Stimulated activated CD8-positive, alpha-beta memory T cell treated with anti-CD3 and anti-CD28 coated beads, Interleukin-15, amount 100 ng/mL, for 48 hours (primary cell): ENCODE results near the gene SNX1.
"Not testable (repeated sequence)": the region's sequence is repeated elsewhere in the genome, so short reads cannot be mapped to it uniquely, and the experiment has no call there.

ENCODE experiments used
- DNase-seq, 2 donors: peaks; one replicate each; pipeline ENCODE4 v3.0.0-alpha.2; 2020; ENCODE audit warnings: low read depth in 2 of 2

SNX1 gene, protein sequence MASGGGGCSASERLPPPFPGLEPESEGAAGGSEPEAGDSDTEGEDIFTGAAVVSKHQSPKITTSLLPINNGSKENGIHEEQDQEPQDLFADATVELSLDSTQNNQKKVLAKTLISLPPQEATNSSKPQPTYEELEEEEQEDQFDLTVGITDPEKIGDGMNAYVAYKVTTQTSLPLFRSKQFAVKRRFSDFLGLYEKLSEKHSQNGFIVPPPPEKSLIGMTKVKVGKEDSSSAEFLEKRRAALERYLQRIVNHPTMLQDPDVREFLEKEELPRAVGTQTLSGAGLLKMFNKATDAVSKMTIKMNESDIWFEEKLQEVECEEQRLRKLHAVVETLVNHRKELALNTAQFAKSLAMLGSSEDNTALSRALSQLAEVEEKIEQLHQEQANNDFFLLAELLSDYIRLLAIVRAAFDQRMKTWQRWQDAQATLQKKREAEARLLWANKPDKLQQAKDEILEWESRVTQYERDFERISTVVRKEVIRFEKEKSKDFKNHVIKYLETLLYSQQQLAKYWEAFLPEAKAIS

DNA sequence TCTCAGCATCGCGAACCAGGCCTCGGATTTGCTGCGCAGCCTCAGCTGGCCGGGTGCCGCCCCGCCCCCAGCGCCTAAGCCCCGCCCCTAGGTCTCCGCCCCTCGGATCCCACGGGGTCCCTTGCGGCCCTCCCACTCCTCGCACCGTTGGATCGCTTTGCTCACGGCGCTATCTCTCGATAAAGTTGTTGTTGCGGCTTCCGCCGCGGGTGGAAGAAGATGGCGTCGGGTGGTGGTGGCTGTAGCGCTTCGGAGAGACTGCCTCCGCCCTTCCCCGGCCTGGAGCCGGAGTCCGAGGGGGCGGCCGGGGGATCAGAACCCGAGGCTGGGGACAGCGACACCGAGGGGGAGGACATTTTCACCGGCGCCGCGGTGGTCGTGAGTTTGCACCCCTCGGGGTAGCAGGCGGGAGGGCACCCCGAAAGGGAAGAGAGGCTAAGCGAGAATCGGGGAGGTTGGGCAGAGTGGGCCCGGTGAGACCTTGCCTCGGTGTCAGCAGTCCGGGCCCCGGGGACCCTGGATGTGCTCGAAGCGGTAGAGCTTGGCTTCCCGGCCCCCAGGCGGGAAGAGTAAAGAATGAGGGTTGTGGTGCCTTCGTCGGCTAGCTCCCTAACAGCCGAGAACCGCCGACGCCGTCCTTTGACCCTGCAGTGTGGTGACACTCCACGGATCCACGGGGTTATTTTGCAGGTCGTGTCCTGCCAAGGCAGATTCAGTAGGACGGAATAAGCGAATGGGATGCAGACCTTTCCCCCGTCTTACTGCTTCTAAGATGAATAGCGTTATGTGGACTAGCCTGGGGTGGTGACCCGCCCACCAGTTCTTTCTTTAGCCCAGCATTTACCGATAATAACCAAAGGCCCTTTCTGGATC is at the start of gene SNX1:
Gene SNX1 (plus strand): TSS at position 188 of the 873 bp plus-strand sequence. CDS start 32 bp downstream, at position 220.
- DNase-seq, result peak; percentile 90 to 95

DNA sequence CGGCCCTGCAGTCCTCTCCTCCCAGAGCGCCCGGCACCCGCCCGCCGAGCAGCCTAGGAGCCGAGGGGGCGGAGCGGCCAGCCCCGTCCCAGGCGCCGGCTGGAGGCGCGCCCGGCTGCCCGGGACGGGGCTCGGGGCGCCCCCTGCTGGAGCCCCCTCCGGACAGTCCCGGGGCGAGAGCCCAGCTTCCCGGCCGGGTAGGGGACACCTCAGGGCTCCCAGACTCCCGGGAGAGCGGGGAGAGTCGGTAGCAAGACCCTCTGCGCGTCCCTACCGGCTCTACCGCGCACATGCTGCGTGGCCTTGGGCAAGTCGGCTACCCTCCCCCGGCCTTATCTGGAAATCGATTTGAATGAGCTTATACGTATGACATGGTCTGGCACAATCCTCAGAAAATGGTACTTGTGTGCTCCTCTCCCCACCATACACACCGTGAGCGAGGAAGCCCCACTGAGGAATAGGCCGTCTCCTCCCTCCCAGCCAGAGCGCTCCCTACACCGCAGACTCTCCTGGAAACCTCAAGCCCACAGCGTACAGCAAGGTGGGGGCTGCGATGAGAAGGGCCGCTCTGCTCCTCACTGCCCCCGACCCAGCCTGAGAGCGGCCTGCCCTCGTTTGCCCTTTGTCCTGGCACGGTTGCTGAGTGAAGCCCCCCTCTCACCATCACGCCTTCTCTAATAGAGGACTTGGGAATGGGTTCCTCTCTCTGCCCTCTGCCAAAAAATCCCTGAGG is 49.2 kb upstream of the SNX1 start, which contains the start of gene DAPK2:
Gene DAPK2 (minus strand): TSS at position 65 of the 733 bp plus-strand sequence. CDS start 6,224 bp downstream, outside the sequence.
- peak; percentile 55 to 61 for DNase-seq

DNA sequence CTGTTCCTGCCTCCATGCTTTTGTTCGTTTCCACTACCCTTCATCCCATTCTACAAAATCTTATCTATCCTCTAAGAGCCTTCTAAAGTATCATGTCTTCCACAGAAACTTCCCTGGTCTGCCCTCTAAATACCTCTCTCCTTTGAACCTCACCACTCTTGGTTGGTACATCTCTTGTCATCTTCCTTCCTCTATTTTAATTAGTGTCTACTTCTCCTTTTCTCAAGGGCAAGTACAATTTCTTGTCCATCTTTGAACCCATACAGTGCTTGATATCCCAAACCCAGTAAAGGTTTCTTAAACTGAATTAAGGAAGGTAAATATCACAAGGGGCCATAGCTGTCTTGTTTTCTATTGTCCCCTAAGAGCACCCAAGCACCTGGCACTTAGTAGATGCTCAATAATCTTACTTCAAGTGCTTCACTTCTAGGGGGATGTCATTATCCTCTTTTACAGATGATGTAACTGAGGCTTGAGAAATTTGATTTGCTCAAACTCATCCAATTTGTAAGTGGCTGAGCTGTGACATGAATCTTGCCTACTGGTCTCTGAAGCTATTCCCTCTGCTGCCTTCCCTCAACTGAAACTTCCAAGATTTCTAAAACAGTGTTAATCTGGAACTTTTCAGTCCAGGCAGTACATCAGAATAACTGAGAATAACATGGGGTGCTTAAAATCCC is 46.9 kb upstream of the SNX1 start:
- DNase-seq, result no peak

DNA sequence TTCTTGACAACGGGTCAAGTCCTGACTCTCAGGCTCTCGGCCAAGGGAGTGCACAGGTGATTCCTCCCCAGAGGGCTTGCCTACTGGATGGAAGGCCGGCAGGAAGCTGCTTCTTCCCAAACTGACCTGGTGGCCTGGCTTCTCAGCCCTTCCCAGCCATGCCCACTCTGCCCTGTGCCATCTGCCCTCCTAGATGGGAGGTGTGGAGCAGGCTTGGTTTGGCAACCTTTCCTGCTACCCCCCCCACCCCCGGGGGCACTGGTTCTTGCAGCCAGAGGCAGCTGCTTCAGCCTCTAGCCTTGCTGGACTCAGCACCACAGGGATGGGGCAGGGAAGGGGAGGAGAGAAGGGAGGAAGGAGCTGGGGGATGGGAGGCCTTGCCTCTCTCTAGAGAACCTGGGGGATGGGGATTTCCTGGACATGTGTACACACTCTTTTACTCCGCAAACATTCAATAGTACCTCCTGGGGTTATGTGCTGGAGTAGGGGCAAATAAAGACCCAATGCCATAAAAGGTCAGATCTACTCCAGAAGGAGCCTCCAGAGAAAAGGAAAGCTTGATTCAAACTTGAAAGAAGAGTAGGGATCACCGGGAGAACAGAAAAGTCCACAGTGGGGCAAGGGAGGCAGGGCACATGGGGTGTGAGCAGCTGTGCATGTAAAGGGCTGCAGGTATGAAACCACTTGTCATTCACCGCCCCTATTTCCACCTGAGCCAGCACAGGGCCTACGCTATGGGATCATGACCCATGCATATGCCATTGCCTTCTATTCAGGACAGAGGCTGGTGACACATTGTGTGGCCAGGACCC is 45.3 kb upstream of the SNX1 start:
- no peak for DNase-seq

DNA sequence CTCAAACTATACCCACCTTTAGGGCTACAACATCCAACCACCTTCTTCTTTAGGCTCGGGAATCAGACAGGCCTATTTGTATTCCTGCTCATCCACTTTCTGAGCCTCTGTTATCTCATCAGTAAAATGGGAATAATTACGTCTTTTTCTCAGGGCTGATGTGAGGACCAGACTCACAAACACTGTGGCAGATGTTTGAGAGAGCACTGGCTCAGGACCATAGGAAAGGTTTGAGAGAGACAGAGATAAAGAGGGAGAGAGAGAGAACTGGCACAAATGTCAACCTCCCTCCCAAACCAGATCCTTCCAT is 44.7 kb upstream of the SNX1 start:
- DNase-seq, result no peak

DNA sequence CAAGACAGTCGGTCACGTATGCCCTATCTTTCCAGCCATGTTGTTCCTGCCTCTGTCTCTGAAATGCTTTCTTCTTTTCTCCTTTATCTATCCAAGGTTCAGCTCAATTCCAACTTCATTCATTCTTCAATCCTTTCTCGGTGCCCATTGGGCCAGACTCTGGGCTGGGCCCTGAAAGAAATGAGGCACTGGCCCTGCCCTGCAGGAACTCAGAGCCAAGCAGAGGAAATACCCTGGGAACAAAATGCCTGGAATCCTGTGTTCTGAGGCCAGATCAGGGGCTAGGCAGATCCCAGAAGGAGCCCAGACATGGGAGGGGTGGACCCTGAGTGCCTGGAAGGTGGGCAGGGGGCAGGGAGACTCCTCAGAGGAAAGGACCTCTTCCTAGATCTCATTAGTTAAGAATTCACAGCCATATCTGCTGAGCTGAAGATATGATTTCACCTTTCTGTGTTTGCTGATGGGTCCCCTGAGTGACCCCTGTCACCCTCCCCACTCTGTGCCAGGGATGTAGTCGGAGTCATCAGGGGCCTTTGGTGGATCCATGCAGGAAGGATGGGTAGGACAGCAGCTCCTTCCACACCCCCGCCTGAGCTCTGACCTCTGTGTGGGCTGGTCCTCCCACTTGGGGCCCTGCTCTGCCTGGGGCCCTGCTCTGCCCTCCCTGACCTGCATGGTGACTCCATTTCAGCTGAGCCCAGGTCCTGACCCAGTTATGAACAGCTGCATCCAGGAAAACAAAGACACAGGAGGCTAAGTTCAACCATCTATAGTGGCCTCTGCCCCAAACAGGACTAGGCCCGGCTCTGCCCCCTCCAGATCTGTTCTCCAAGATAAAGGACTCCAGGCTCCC is 44.1 kb upstream of the SNX1 start:
- DNase-seq, result no peak

DNA sequence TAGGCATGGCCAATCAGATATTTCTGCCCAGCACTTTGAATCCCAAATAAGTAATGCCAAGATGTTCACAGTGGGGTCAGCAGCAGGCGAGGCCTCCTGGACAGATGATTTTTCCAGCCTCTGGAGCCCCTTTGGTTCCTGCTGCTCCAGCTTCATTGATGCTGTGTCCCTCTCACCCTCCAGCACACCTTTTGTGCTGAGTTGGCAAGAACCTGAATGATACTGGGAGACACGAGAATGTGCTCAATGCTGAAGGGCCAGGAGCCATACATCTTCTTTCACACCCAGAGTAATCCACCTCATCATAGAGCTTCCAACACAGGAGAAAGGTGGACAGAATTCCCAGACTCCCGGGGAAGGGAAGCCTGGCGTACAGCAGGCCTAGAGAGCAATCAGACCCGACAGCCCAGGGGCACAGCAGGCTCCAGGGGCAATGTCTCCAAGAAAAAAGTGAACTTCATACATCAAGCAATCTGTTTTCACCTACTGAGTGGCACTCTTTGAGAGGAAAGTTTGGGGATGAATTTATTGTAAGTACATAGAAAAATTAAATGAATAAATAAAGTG is 42.8 kb upstream of the SNX1 start:
- DNase-seq, result no peak

DNA sequence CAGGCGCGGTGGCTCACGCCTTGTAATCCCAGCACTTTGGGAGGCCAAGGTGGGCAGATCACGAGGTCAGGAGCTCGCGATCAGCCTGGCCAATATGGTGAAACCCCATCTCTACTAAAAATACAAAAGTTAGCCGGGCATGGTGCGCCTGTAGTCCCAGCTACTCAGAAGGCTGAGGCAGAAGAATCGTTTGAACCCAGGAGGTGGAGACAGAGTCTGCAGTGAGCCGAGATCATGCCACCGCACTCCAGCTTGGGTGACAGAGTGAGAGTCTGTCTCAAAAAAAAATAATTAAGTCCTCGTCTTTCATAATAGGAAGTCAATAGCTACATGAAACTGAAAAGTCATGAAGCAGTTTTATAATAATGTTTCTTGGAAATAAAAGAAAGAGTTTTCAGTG is 42.1 kb upstream of the SNX1 start:
- not testable (repeated sequence) for DNase-seq

DNA sequence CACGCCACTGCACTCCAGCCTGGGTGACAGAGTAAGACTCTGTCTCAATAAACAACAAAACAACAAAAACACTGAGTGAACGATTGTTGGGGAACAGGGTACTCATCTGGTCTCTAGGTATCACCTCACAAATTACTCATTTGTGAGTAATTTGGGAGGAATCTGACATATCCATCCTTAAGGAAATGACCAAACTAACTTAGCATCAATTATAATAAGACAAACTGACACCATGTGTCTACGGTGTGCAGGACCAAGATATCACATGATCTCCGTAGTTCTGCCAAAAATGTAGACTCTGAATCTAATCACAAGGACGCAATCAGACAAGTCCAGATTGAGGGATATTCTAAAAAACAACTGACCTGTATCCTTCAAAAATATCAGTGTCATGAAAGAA is 37.5 kb upstream of the SNX1 start:
- no peak for DNase-seq

DNA sequence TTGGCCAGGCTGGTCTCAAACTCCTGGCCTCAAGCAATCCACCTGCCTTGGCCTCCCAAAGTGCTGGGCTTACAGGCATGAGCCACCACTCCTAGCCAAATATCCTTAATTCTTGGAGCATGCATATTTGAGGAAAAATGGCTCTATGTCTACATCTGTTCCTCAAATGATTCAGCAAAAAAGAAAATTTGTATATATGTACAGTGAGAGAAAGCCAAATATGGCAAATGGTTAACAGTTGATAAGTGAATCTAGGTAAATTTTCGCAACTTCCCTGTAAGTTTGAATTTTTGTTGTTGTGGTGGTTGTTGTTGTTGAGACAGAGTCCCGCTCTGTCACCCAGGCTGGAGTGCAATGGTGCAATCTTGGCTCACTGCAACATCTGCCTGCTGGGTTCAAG is 36.7 kb upstream of the SNX1 start:
- DNase-seq, result not testable (repeated sequence)

DNA sequence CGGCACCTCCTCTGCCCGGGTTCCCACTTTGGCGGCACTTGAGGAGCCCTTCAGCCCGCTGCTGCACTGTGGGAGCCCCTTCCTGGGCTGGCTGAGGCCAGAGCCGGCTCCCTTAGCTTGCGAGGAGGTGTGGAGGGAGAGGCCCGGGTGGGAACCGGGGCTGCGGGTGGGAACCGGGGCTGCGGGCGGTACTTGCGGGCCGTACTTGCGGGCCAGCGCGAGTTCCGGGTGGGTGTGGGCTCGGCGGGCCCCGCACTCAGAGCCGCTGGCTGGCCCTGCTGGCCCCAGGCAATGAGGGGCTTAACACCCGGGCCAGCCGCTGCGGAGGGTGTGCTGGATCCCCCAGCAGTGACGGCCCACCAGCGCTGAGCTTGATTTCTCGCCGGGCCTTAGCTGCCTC is 35.1 kb upstream of the SNX1 start:
- DNase-seq, result no peak

DNA sequence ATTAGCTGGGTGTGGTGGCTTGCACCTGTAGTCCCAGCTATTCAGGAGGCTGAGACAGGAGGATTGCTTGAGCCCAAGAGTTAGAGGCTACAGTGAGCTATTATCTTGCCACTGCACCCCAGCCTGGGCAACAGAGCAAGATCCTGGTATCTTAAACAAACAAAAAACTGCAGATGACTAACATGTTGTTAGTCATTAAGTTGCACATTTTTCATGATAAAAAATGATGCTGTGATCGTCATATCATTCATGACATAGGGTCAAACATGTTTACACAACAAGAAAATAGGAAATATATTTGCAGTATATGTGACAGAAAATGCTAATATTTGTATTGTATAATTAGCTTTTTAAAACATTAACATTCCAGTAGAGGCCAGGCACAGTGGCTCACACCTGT is 29.3 kb upstream of the SNX1 start:
- DNase-seq, result no peak

DNA sequence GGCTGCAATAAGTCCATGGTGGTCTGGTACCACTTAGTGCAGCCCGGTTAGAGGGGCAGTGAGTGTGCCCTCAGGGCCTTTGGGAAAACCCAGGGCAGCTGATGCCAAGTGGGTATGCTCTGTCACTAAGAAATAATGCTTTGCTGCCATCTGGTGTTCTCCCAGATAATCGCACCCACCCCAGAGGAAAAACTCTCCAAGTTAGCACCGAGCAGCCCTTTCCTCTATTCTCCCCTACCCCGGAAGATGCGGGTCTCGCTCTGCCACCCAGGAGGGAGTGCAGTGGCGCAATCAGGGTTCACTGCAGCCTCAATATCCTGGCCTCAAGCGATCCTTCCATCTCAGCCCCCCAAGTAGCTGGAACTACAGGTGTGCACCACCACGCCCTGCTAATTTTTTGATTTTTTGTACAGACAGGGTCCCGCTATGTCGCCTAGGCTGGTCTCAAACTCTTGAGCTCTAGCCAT is 28.2 kb upstream of the SNX1 start:
- peak; percentile 32 to 35 for DNase-seq

DNA sequence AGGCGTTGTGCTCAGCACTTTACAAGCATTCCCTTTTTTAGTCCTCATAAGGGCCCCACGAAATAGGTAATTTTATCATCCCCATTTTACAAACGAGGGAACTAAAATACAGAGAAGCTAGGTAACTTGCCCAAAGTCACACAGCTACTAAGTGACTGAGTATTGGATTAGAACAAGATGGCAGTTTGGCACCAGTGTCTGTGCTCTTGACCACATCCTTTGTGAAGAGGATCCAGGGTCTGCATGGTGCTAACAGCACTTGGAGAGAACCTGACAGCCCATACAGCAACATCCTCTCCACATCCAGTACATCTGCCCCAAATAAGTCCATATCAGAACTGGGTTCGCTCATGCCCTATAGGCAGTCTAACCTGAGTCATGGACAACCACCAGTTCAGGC is 27.6 kb upstream of the SNX1 start:
- DNase-seq, result no peak

DNA sequence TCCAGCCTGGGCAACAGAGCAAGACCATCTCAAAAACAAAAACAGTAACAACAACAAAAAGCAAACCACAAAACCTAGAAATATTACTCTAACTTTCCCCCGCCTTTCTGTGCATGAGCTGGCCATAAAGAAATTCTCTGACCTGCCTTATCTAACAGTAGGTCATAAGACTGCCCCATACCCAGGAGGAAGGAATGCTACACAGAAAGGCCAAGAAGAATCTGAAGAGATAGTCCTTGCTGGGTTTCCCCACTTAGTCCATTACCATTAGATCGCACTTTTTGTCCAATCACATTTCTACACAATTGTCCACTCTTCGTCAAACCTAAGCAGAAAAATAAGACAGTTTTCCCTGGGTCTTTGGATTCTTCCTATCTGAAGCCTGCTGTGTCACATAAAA is 25.7 kb upstream of the SNX1 start:
- no peak for DNase-seq

DNA sequence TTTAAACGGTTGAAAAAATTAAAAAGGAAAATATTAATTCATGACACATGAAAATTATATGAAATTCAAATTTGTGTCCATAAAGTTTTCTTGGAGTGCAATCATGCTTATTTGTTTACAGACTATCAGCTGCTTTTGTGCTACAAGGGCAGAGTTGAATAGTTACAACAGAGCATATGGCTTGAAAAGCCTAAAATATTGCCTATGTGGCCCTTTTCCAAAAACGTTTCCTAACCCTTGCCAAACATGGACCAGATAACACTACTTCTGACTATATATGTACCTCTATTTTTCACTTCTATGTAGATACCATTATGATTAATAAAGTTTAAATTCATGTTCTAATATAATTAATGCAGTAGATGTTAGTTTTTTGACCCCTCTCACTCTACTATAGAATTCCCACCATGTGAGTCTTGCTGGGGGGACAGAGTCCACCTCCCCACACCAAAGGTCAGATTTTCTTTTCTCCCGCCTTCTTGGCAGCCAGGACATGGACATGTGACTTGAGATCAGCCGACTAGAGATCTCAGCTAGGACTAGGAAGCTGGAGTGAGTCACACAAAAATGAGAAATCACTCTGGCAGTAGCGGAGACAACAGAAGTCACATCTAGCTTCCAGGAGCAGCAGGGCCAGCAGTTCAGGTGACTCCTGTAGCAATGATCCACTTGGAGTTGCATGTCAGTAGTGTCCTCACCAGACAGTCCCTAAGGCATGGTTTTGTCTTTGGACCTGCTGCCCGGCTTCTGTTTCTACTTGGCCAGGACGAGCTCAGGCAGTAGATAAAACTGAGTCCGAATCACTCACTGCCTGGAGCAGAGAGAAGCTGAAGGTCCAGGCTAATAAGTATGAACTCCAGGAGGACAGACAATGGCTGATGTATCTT is 24.6 kb upstream of the SNX1 start:
- DNase-seq, result no peak

DNA sequence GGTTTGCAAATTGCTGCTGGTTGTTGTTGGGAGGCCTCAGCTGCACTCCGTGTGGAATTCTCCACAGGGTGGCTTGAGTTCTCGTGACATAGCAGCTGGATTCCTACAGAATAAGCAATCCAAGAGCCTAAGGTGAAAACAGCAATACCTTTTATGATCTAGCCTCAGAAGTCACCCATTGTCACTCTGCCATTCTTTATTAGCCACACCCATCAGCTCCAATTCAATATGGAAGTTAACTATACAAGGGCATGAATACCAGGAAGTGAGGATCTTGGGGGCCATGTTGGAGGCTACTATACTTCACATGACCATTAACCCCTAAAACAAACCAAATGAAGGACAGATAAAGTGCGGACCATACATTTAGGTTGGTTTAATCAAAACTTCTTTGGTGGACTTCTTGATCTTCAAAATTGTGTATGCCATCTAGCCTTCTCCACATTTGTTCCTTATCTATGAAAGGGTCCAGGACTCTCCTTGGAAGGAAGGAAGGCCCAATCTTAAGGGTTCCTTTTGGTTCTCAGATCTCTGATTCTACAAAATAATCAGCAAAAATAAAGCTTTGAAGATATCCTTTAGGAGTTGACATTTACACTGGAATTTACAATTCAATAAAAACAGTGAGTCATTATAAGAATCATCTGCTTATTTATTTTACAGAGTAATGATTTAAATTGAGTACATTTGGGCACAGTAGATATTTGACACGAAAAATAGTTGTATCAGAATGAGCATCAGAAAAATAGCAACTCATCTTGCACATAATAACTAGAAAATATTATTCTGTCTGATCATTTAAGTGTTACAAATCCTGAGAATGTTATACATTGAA is 23.6 kb upstream of the SNX1 start:
- DNase-seq, result no peak
